NAMALWA (cell line): ENCODE data around the gene SUPT6H.
A peak's percentile ranks its signal among the peaks of the same experiment; 100 is the strongest.

ENCODE experiments used
- DNase-seq: peaks from one replicate; pipeline ENCODE4 v3.0.0-alpha.2; 2015; ENCODE audit warnings: low spot score

The SUPT6H gene

DNA sequence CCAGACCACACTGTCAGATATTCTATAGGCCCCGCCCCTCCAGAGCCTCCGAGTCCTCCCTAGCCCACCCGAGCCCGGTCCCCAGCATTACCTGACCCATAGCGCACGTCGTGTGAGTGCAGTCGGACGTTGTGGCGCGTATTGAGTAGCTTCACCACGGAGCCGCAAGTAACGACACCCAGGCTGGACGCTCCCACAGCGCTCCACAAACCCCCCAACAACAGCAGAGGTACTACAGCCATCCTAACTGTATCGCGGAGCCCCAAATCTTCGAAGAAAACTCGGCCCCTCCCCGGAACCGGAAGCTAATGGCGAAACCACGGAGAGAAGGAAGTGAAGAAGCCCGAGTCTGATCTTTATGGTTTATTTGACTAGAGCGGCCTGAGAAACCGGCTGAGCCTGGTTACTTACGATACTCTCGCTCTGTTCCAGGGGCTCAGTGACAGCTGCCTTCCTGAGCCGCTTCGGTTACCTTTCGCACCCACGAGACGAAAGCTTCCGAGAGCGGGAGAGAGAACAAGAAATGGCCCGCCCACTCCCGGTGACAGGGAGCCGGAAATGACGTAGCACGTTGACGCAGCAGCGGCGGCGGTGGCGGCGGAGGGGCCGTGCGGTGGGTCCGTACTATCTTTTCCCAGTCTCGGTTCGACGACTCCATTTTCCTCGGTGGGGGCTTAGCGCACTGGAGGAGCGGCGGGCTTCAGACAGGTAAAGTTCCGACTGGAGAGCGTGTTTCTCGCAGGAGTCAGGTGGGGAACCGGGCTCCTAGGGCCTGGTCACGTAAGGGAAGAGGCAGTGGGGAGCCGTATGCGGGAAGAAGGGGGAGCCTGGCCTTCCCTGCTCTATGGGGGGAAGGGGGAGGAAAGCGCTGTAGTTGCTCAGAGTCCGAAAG lies at the start of gene SUPT6H, which contains the start of gene SDF2:
SUPT6H (plus strand) TSS at position 571 of the 892 bp plus-strand sequence. CDS start 11,197 bp downstream, outside the sequence.
SDF2 (minus strand) TSS at position 272 of the 892 bp plus-strand sequence; CDS start at position 242, 30 bp downstream.
- DNase-seq = peak; percentile 96

DNA sequence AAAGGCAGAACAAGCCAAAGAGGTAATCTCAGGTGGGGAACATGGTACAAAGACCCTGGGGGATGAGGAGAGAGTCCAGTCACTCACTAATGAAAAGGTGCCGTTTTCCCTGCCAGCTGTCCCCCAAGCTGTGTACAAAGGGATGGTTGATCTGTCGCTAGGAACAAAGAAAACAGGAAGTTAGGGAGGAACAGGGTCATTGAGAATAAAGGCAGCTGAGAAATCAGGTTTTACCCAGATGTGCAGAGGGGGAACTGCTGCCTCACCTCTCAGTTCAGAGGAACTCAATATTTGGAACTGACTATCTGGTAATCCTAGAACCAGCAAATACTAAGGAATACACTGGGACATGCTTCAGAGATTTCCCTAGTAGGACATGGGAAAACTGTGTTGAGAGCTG lies 49.5 kb upstream of the SUPT6H start:
- peak; percentile 25 for DNase-seq

DNA sequence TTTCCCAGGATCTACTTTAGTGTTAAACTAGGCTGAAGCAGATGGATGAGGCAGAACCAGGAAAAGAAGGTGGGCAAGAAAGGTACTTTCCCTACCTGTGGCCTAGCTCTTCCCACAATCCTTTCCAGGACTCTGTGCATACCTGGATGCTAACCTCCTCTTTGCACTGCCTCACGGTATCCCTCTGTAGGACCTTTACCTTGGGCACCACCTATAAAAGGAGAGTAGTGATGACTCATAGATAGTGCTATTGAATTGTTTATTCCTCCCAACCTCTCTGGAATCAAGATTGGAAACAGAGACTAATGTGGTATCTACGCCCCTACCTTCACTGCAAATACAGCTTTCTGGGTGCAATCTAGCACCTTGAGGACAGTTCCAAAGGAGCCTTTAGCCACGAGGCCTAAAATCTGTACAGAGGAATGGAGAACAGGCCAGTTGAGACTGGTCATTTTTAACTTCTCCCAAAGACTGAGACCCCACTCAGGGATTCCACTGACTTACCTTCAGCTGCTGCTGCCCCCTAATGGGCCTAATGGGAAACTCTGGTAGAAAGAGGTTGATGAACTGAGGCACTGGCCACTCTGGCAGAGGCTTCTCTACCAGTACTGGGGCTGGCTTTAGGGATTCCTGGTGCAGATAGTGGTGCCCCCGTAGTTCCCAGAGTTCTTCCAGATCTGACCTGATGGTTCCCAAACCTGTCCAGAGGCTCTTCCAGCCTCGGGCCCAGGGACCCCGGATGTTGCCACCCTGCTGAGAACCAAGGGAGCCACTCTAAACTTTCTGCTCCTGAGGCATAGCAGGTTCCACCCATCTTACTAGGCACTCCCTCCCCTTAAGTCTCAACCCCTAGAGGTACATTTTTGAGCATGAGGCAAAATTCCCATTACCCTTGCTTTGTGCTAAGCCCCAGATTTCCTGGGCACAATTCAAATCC lies 48.8 kb upstream of the SUPT6H start:
- DNase-seq = peak; percentile 65

DNA sequence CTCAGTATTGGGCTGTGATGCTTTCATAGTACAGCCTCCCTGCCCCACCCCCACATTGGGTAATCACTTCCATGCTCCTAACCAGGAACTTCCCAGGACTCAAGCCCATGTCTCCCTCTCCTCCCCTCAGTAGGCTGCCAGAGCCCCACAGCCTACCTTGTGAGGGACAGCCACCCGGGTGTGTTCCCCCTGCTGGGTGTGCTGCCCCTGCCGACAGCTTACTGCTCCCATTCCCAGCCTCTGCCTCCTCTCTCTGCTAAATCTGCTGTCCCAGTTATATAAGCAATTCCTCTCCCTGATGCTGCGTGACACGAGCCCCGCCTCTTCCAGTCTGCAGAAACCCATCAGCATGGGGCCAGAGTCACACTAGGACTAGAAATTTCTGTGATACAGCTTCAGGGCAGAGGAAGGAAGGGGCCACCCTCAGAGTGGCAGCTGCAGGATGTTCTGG lies 48.0 kb upstream of the SUPT6H start, which contains the start of gene RSKR:
RSKR (minus strand) TSS at position 255 of the 451 bp plus-strand sequence; CDS start at position 231, 24 bp downstream.
- no peak for DNase-seq

DNA sequence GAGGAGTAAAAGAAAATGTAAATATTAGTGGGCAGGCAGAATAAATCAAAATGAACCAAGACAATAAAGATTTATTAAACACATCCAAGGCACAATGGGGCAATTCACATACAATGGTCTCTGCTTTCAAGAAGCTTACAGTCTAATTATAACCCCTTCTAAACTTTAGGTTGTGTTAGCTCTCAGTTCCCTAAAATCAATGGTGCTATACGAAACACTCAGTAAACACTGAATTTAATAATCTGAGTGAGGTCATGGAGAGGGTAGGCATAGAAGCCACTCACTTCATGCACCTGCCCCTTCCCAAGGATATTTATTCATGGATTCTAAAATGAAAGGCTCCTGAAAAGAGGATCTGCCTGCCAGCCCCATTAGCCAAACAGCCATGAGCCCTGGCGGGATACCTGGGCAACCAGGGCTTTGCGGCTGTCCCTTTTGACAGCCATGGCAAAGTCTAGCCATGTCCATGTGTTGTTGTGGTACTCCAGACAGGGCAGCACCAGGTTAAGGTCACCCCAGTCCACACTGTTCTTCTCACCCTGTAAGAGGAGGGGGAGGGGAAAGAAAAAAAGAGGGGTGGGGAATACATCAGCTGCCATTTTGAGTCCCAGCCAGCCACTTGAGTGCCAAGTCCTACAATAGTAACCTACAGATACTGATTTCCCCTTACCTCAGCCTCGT lies 46.6 kb upstream of the SUPT6H start:
- DNase-seq = no peak

DNA sequence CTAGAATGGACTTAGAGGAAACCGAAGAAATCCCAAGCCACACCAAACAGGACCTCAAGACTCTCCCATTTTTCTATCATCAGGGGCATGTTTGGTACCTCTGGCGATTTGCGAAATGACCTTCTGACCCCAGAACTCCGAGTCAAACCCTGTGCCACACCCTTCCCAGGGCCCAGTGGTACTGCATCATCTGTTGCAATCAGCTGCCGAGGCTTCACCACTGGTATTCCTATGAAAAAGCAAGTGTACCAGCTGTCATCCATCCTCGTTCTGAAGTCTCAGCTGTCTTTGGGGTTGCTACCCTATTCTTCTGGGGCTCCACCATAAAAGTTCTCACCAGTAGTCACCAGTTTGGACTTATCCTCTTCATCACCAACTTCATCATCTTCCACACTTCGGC lies 45.7 kb upstream of the SUPT6H start:
- DNase-seq = no peak

- DNase-seq = no peak
These were observed 43.5 kb upstream of the SUPT6H start for GRCh38 chr17:28618464-28618863.

DNA sequence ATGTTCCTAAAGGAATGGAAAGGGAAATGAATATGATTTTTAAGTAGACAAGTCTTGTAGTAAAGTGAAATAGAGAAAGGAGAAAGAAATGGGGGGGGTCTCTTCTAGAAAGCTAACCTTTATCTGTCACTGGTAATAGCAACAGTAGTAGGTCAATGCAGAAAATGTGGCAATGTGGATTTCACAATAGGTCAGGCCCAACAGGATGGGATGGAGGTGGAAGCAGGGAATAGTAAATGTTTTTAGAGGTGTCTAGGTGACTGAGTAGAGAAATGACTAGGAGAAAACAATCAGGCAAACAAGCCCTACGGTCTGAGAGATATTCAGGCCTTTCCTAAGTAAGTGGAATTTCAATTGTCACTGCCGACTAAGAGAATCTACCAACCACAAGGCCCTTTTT lies 42.0 kb upstream of the SUPT6H start:
- no peak for DNase-seq

DNA sequence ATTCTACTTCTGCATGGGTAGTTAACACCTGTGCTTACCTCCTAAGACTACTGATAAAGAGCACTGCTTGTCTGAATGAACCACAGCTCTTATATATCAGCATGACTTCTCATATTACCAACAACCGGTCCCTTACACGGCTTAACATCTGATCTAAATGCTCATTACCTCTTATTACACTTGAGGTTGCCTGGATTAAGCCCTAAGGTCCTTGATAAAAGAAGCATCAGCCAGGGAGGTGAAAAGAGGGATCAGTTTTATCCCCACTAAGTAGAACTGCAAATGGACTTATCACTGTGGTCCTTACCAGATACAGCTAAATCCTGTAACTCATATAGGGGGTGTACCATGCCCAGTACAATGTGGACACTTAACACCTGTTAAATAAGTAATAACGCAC lies 39.8 kb upstream of the SUPT6H start:
- no peak for DNase-seq

GRCh38 chr17:28623696-28624095 lies 38.3 kb upstream of the SUPT6H start:
- DNase-seq = no peak

- no peak for DNase-seq
These were observed 37.9 kb upstream of the SUPT6H start for GRCh38 chr17:28624148-28624547.

DNA sequence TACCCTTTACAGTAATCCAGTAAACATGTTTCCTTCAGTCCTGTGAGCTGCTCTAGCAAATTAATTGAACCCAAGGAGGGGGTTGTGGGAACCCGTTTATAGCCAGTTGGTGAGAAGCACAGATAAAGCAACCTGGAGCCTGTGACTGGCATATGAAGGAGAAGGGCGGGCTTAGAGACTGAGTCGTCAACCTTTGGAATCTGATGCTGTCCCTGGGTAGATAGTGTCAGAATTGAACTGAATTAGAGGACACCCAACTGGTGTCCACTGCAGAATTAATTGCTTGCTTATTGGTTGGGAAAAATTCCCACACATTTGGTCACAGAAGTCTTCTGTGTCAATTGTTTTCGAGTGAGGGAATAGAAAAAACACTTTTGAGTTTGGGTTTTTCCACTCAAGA lies 35.2 kb upstream of the SUPT6H start:
- DNase-seq = no peak

GRCh38 chr17:28634206-28634865 lies 27.7 kb upstream of the SUPT6H start:
- no peak for DNase-seq

DNA sequence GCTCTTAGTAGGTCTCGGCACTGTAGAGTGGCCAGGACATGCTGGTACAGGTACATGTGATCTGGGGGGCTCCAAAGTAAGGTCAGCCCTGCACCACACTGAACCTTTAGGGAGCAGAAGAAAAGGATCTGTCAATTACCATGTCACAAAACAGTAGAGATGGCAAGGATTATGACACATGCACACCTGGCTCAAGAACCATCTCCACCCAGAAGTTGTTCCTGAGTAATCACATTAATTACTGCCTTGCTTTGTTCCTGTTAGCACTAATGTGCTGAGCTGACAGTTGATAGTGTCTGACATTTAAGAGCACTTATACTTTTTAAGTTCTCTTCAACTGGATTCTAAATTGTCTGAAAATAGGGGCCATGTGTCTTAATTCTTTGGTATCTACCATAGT lies 26.5 kb upstream of the SUPT6H start:
- no peak for DNase-seq

DNA sequence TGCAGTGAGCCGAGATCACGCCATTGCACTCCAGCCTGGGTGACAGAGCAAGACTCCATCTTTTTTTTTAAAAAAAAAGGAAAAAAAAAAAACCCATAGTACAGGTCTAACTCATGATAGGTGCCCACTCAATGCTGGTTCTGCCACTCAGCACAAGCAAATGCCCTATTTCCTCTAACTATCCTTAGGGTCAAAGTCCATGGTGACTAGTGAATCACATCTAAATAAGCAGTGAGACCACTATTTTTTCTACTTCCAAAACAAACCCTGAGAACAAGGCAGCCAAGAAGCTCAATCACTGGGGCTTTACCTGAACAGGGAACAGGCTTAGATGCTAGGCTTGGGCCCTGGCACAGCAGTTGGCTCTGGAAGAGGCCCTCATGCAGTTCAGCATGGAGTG lies 20.4 kb upstream of the SUPT6H start:
- DNase-seq = no peak

DNA sequence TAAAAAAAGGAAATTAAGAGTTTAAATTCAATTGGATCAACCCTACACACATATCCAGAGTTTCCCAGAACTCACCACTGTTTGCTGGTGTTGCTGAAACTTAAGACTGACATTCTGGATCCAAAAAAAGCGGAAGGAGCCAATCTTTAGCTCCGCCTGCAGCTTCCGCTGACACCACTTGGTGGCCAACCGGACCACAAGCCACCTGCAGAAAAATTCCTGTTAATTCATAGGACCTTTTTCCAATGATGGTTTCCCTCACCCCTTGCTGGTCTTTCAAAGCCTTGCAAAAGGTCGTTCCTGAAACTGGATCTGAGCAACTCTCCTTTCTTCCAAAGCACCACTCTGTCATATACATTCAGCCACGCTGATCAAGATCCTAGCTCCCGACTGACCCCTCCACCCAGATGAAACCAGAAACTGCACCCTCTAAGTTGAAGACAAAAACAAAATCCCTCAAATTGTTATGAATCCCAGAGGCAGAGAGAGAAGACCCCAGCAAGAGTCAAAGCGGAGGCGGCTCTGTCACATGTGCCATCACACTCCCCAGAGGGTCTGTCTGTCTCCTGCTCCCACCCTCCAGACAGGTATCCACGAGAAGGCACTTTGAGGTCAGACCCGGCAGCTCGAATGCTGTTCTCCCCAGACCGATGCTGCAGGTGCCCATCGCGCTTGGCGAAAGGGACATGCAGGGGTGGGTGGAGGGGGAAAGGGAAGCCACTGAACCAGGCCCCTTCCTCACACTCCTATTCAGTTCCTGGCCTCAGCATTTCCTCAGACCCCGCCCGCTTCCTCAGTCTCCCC lies 17.8 kb upstream of the SUPT6H start:
- DNase-seq = peak; percentile 77

- peak; percentile 96 for DNase-seq
These were observed 17.0 kb upstream of the SUPT6H start, which contains the start of gene BLTP2 for GRCh38 chr17:28644787-28645575. TSS of gene BLTP2 (minus strand) at chr17:28645158. CDS start at chr17:28645056, 102 bp downstream.

- no peak for DNase-seq
These were observed 16.4 kb upstream of the SUPT6H start for GRCh38 chr17:28645576-28645939.

DNA sequence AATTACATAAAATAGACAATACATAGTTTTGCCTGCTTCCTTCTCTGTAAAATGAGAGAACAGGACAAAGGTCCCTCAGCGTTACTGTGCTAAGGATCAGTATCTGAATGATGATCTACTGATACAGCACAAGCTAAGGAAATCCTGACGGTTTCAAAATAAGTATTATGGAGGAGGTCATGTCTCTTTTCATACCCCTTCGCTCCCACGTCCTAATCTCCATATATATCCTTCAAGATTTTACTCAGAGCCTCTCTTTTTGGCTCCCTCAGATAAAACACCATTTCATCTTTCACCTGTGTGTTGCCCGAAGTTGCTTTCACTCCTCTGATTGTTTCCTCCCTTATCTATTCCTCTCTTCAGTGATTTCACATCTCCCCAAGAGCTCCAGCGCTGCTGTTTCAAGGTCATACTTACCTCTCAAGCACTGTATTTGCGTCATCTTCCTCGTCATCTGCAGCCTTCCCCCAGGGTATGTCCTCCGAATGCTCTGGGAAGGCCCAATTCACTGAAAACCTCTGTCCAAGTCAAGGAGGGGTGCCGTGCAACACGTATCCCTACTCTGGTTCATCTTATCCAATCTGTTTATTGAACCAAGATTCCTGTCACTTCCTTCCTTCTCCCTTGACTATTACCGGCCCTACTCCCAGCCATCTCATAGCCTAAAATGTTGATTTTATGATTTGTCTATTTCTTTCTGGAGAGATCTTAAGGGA lies 15.8 kb upstream of the SUPT6H start:
- peak; percentile 11 for DNase-seq
